GM18499 (cell line): ENCODE measurements around the gene MELTF.

Source experiments
- ATAC-seq: cut with Tn5 transposase; IDR thresholded peaks from one replicate; pipeline ENCODE4 v1.9.1; 2021; ENCODE audit warnings: moderate number of reproducible peaks; ENCODE audit not compliant: insufficient read depth, unreplicated experiment

MELTF gene

GRCh38 chr3:197027151-197027895 is 2.3 kb downstream of the MELTF start:
- ATAC-seq: no peak

GRCh38 chr3:197026481-197026866 is 3.1 kb downstream of the MELTF start:
- ATAC-seq: no peak

GRCh38 chr3:197025736-197026480 is 3.7 kb downstream of the MELTF start:
- ATAC-seq: no peak

- ATAC-seq: no peak
Observed at GRCh38 chr3:197024881-197025735, 4.5 kb downstream of the MELTF start.

GRCh38 chr3:197023998-197024651 is 5.5 kb downstream of the MELTF start:
- ATAC-seq: no peak

GRCh38 chr3:197023241-197023997 is 6.2 kb downstream of the MELTF start:
- no peak for ATAC-seq

- ATAC-seq: no peak
Observed at GRCh38 chr3:197022405-197023231, 7.0 kb downstream of the MELTF start.

- no peak for ATAC-seq
Observed at GRCh38 chr3:197021729-197022404, 7.8 kb downstream of the MELTF start.

- no peak for ATAC-seq
Observed at GRCh38 chr3:197021231-197021630, 8.4 kb downstream of the MELTF start.

GRCh38 chr3:197019535-197019934 is 10.1 kb downstream of the MELTF start:
- no peak for ATAC-seq

GRCh38 chr3:197019021-197019420 is 10.6 kb downstream of the MELTF start:
- ATAC-seq: no peak

GRCh38 chr3:197017003-197017402 is 12.6 kb downstream of the MELTF start:
- ATAC-seq: no peak

- no peak for ATAC-seq
Observed at GRCh38 chr3:197015790-197016736, 13.6 kb downstream of the MELTF start.

GRCh38 chr3:197014942-197015575 is 14.6 kb downstream of the MELTF start:
- ATAC-seq: no peak

GRCh38 chr3:197014024-197014423 is 15.6 kb downstream of the MELTF start:
- ATAC-seq: no peak

GRCh38 chr3:197012540-197012883 is 17.1 kb downstream of the MELTF start:
- ATAC-seq: no peak
